Measurements from ENCODE around the gene SLC4A2.

SLC4A2 gene

GRCh38 chr7:151091003-151091402, 31.6 kb downstream of the SLC4A2 start:
- DNase-seq = no peak

GRCh38 chr7:151091431-151091830, 32.0 kb downstream of the SLC4A2 start:
- no peak for DNase-seq

- DNase-seq = no peak
Observed at GRCh38 chr7:151091988-151092387, 32.6 kb downstream of the SLC4A2 start.

- DNase-seq = no peak
Observed at GRCh38 chr7:151093748-151094147, 34.4 kb downstream of the SLC4A2 start.

GRCh38 chr7:151094675-151095074, 35.3 kb downstream of the SLC4A2 start:
- no peak for DNase-seq

- no peak for DNase-seq
Observed at GRCh38 chr7:151095123-151095797, 35.9 kb downstream of the SLC4A2 start.

- DNase-seq = no peak
Observed at GRCh38 chr7:151095828-151096475, 36.6 kb downstream of the SLC4A2 start.

- DNase-seq = no peak
Observed at GRCh38 chr7:151099486-151100211, 40.3 kb downstream of the SLC4A2 start.

GRCh38 chr7:151100921-151101320, 41.5 kb downstream of the SLC4A2 start:
- no peak for DNase-seq

GRCh38 chr7:151101621-151102396, 42.4 kb downstream of the SLC4A2 start:
- DNase-seq = no peak

- no peak for DNase-seq
Observed at GRCh38 chr7:151102991-151103390, 43.6 kb downstream of the SLC4A2 start.

- DNase-seq = no peak
Observed at GRCh38 chr7:151103973-151104372, 44.6 kb downstream of the SLC4A2 start.

GRCh38 chr7:151104411-151105235, 45.2 kb downstream of the SLC4A2 start:
- DNase-seq = no peak

- DNase-seq = no peak
Observed at GRCh38 chr7:151107882-151108281, 48.5 kb downstream of the SLC4A2 start.

- no peak for DNase-seq
Observed at GRCh38 chr7:151109094-151110048, 50.0 kb downstream of the SLC4A2 start.

- DNase-seq = no peak
Observed at GRCh38 chr7:151110236-151110940, 51.0 kb downstream of the SLC4A2 start.

- peak; percentile 72 for DNase-seq
Observed at GRCh38 chr7:151110941-151111645, 51.7 kb downstream of the SLC4A2 start.

- DNase-seq = no peak
Observed at GRCh38 chr7:151113344-151114150, 54.2 kb downstream of the SLC4A2 start.
